Bronchial epithelial cell (primary cell): ENCODE data around the gene LCN6. TPM values are rescaled to one million over a fixed set of nuclear protein-coding genes. Genes with fewer than 3 reads are reported as not detected.

ENCODE experiments used
- DNase-seq: peaks from one replicate; pipeline ENCODE4 v3.0.0-alpha.2; 2010; ENCODE audit warnings: low read depth
- FAIRE-seq: peaks from 2 replicates; lab custom pipeline; 2011; peaks lifted over from hg19 to GRCh38; lab: Jason Lieb, UNC
- H3K27me3 ChIP-seq: 2 replicates; pipeline ENCODE4 v1.5.1; 2011; ENCODE audit warnings: low read length; ENCODE audit not compliant: control insufficient read depth, insufficient read depth
- H3K36me3 ChIP-seq: 2 replicates; pipeline ENCODE4 v1.5.1; 2011; ENCODE audit warnings: low read length; ENCODE audit not compliant: control insufficient read depth, insufficient read depth
- H3K4me3 ChIP-seq: 2 replicates; pipeline ENCODE4 v1.5.1; 2011; ENCODE audit warnings: mild to moderate bottlenecking, low read depth, low read length, control low read depth
- CTCF ChIP-seq: IDR thresholded peaks from 2 replicates; pipeline ENCODE4 v1.5.1; 2011; ENCODE audit warnings: mild to moderate bottlenecking, moderate library complexity, low read length, control low read depth, inconsistent platforms; ENCODE audit not compliant: insufficient read depth, severe bottlenecking
- total RNA-seq: library from RNA; depleted of rRNA; stranded (reverse); fragments of >200 nt; gene quantifications from 2 replicates; pipeline ENCODE4 v1.2.1, GENCODE V29; 2014

Gene LCN6
- total RNA-seq, 1 donor from 2014 or later = not detected

GRCh38 chr9:136747161-136748060, 914 bp downstream of the LCN6 start:
- Histone ChIP-seq H3K36me3 (no peaks in the 10 kb centered on the region), H3K27me3 (peaks cover 7% of the 10 kb centered on the region), H3K4me3 (no peak overlapping the region)
- DNase-seq (no peak), FAIRE-seq (no peak)
- TF ChIP-seq CTCF = no peak

- FAIRE-seq (no peak), DNase-seq (no peak)
- TF ChIP-seq CTCF = no peak
- H3K4me3 ChIP-seq = no peak overlapping the region
- no peaks in the 10 kb centered on the region for H3K36me3 ChIP-seq
- peaks cover 13% of the 10 kb centered on the region for H3K27me3 ChIP-seq
Measured at GRCh38 chr9:136746621-136747020, 1.7 kb downstream of the LCN6 start.

GRCh38 chr9:136746155-136746490, 2.2 kb downstream of the LCN6 start:
- Histone ChIP-seq H3K4me3 (no peak overlapping the region), H3K27me3 (peaks cover 15% of the 10 kb centered on the region), H3K36me3 (no peaks in the 10 kb centered on the region)
- DNase-seq (no peak), FAIRE-seq (no peak)
- TF ChIP-seq CTCF = no peak

DNA sequence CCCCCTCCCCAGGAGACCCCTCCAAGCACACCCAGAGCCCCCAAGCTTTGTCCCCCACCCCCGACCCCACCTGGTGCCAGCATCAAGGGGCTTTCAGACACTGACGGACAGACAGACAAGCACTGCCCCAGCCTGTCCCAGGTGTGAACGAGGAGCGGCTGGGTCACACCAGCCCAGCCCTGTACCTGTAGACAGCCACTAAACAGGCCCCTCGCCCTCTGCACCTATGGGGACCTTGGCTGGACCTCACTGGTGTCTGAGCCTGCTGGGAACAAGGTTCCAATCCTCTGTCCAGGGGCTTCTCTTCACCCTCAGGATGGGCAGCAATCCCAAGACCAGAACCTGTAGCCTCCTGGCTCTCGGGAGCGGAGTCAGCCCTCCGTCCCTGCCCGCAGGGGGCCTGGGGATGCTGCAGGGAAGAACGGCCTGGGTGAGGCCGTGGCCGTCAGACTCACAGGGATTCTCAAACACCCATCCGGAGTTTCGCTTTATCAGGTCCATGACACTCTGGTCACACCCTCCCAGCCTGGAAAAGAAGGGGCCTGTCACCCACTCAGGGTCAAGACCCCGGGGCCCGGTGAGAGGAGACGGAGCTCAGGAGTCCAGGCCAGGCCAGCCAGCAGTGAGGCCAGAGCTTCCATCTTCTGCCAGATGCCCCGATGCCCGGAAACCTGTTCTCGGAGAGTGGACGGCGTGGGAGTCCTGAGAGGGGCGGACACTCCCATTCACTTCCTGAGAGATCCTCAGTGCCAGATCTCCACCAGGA, 2.8 kb downstream of the LCN6 start:
- no peak overlapping the region for H3K4me3 ChIP-seq
- H3K27me3 ChIP-seq = peaks cover 20% of the 10 kb centered on the region
- no peak for DNase-seq

GRCh38 chr9:136744773-136745172, 3.6 kb downstream of the LCN6 start:
- Histone ChIP-seq H3K27me3 (peaks cover 26% of the 10 kb centered on the region), H3K36me3 (no peaks in the 10 kb centered on the region), H3K4me3 (no peak overlapping the region)
- TF ChIP-seq CTCF = no peak
- FAIRE-seq (no peak), DNase-seq (no peak)

More for the DNA sequence above, 2.8 kb downstream of the LCN6 start:
- no peaks in the 10 kb centered on the region for H3K36me3 ChIP-seq
- TF ChIP-seq CTCF = no peak
- no peak for FAIRE-seq
